GM18907 (cell line): ENCODE results near the gene COL3A1.

Experiments
- ATAC-seq: cut with Tn5 transposase; IDR thresholded peaks from one replicate; pipeline ENCODE4 v1.9.1; 2021; ENCODE audit warnings: mild to moderate bottlenecking, moderate library complexity; ENCODE audit not compliant: unreplicated experiment

Gene COL3A1

DNA sequence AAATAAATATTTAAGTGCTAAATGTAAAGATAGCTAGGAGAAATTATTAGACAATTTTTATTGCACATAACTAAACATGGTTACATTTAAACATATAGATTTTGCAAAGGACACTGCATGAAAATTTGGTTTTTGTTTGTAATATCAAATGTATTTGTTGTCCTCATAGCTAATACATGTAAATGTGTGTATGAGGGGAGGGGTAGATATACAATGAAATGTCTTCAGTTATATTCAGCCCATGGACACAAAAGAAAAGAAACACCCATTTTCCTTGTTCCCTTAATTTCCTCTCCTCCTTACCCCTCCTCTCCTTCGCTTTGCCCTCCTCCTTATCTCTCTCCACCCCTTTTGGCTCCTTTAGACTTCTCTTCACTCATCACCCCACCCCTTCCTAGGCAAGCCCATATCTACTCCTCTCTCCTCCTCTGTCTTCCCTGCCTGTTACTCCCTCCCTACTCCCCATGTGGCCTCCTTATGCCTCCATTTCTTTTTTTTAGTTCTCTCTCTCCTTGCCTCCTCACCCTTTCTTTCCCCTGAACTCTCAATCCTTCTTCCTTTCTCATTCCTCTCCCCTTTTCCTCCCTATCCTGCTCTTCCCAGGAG, 1.4 kb downstream of the COL3A1 start:
- no peak for ATAC-seq

DNA sequence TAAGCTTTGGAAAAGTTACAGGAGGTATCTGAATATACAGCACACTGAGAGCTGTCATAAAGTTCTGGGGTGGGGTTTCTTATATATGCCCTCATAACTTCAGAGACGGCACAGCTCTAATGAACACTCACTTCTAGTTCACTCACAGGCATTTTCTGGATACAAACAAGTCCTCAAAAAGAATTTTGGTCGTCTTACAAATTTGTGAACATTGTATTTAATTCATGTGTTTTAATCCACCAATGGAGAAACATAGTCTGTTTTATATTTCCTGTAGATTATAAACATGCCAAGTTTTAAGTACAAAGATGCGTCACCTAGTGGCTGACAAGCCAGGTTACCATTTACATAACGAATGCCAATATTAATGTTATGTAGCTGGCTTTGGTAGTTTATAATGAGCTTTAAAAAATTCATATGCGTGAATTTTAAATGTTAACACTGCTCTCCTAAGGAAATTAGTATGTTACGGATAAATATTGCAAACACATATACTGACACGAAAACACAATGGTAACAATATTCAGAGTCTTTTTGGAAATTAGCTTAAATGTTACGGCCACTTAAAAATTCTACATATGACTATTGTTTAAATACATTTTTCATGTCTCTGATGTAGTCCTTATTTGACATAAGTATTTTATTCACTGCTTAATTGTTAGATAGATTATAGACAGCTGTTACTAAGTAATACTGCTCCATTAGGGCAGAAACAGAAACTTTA, 2.5 kb downstream of the COL3A1 start:
- no peak for ATAC-seq

DNA sequence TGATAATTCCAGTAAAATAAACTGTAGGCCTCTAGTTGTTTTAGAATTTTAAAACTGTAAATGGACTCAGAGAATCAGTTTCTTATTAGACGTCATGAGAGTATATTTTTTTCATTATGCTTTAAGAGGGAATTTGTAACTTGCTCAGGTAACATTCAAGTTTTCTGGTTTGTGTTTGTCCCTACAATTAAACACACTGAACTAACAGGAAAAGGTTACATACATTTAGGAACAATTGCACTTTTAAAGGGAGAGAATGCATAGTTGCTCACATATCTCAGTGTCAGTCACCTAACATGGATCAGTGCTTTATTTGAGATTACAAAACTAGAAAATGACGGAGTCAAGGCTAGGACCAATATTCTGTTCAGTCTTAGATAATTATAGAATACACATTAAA, 3.1 kb downstream of the COL3A1 start:
- no peak for ATAC-seq

DNA sequence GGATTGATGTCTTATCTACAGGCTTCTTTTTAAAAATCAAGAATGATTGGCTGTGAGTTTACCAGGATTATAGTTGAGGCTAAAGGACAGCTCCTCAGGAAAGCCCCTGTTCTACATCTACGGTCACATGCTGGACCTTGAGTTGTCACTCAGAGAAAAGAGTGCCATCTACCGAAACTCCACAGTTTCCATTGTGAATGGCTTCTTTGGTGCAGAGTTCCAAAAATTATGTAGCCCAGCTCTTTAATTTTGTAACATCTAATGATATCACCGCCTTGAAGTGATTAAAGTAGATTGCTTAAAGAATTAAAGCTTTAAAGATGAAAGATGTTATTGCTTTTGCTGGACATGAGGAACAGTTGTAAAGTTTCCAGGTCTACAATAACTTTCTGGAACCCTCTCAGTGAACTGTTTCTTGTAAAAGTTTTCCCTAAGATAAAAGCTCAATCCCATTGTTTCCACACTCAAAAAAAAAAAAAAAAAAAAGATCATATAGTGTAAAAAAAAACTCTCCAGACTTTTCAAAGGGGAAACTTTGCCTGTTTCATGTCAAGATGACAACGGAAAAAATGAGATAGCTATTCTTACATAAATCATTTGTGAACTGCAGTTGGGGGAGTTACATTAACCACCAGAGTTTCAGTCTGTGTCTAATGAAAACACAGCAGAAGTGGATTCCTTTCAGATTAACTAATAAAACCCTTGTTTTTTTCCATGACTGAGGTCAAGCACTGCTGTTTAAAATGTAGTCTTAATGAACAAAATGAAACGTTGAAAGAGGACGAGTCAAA, 4.3 kb downstream of the COL3A1 start:
- ATAC-seq: peak; percentile 94

DNA sequence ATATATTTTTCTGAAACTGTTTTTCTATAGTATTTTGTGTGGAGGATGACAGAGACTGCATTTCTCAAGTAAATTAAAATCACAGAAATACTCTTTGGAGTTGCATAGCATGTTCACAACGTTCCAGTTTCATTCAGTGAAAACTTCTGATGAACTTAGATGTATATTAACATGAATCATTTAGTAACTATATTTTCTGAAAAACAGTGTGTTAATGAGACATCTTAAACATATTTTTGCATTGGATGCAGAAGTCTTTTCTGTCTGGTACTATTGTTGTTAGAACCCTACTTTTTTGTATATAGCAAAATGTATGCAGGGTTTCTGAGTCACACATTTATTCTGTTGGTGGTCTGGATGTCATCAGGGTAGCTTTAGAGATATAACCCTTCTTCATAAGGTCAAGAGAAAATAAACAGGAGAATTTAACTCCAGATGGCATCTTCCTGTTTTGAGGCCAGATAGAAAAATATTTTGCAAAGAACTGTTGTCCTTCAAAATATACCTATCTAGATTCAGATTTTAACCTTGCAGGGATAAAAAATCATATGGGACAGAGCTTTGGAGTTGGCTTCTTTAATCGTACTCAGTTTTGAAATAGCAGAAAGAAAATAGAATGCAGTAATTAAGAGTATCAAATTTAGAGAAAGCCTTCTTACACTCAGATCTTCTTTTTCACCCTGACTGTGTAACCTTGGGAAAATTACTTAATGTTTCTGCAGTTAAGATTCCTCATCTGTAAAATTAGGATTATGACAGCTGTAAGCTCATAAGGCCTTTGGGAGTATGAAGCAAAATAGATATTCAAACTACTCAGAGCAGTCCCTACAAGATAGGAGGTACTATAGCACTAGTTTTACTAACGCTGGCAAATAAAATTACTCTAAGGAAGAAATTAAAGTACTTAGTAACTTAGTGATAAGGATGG, 5.3 kb downstream of the COL3A1 start:
- ATAC-seq: peak; percentile 20

DNA sequence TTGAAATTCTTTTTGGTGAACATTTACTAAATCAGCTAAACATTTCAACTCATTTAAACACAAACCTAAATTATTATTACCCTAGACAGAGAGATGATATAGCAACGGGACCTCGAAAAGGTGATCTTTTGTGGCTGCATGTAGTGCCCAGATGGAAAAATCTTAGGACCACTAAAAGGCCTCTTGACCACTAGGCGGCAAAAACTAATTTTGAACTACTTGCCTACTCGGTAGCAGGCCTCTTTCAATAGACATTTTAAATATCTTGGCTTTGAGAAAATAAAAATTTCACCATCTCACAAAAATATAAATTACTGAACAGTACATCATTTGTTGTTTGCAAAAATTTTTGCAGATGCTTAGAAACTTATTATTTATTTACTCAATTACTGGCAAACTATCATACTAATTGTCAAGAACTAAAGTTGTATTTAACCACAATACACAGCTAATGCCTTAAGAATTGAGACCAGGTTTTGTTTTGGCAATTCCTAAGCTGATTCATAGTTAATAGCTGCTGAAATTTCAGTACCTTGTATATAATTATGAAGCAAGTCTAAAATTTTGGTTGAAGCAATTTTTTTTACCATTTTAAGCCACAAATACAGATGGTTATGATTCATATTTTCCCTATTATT, 9.4 kb downstream of the COL3A1 start:
- ATAC-seq: no peak

DNA sequence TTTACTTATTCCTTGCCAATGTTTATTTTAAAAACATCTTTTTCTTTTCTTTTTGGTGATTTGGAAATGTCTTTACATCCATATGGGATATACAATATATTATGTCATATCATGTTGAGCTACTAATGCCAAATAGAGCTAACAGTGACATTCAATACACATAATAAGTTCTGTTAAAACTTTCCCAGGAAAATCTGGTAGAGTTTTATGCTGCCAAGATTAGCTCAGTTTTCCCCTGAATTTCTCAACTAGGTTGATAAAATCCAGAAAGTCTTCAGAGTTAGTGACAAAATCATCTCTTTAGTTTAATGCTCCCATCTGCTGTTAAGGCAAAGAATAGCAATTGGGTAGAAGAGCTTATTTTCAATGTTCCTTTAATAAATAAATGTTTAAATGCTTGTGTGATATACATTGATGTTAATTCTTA, 9.9 kb downstream of the COL3A1 start:
- ATAC-seq: no peak

DNA sequence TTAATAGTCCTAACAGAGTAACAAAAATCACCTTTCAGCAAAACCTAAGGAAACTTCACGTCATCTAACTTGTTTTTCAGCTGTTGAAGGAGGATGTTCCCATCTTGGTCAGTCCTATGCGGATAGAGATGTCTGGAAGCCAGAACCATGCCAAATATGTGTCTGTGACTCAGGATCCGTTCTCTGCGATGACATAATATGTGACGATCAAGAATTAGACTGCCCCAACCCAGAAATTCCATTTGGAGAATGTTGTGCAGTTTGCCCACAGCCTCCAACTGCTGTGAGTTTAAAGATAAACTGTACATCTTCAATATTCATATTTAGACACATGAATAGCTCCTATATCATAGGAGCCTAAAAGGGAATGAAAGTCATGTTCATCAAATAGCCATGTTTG, 10.5 kb downstream of the COL3A1 start:
- ATAC-seq: no peak

DNA sequence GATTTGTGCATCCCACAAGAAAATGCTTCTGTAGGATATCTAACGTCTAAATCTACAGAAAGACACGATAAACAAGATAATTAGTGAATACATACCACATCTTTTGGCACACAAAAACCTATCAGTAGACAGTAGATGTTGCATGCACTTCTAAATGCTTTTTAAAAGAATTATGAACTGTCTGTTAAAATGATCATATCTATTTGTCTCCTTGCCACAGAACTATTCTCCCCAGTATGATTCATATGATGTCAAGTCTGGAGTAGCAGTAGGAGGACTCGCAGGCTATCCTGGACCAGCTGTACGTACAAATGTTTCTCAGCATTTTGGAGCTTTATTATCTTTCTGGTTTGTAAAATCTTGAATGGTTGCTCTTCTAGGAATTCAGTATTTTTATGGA, 12.7 kb downstream of the COL3A1 start:
- ATAC-seq: no peak

DNA sequence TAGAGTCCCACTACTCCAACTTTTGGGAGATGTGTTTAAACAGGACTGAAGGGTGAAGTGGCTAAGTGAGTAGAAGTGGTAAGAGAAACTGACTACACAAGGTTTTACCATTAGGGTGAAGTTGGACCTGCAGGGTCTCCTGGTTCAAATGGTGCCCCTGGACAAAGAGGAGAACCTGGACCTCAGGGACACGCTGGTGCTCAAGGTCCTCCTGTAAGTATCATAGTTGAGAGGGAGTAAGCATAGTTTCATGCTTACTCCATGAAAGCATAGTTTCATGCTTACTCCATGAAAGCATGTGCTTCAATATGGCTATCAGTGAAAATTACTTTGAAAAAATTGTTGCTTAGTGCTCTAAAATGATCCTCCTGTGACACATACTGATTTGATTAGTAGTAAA, 19.1 kb downstream of the COL3A1 start:
- ATAC-seq: no peak

DNA sequence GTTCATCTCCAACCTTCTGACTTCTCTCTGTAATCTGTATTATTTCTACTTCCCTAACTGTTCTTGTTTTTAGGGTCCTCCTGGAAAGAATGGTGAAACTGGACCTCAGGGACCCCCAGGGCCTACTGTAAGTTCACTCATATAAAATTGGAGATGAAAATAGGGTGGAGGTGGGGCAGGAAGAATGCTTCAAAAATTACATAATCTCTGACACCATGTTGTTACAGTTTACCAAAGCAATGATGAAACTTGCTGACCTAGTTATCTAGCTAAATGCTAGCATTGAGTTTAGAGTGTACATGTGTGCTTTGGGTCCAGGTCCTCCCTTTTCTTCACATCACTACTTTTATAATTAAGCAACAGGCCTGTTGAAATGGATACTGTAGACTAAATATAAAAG, 23.1 kb downstream of the COL3A1 start:
- ATAC-seq: no peak

DNA sequence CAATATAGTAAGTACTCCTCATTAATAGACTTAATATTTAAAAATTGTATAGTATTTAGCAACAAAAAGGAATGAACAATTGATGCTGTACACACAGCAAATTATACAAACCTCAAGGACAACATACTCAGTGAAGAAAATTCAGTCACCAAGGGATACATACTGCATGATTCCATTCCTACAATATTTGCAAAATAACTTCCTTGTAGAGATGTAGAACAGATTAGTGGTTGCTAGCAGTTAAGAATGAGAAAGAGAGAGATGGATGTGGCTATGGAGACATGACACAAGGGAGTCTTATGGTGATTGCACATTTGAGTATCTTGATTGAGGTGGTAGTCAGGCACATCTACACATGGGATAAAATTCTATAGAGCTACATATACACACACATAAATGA, 26.0 kb downstream of the COL3A1 start:
- no peak for ATAC-seq

DNA sequence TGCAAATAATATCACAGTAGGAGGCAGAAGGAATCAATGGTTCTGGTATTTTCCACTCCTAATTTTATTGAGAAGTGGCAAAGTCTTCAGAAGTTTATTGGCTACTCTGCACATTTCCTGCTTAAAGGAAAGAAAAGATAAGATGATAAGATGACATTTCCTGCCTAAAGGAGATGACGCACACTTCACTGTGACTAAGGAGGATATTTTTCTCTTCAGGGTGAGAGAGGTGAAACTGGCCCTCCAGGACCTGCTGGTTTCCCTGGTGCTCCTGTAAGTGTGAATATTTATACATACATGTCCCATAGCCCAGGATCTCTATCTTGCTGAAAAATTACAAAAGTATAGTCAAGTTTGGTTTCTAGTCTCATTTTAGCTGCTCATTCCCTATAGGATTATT, 27.9 kb downstream of the COL3A1 start:
- no peak for ATAC-seq

DNA sequence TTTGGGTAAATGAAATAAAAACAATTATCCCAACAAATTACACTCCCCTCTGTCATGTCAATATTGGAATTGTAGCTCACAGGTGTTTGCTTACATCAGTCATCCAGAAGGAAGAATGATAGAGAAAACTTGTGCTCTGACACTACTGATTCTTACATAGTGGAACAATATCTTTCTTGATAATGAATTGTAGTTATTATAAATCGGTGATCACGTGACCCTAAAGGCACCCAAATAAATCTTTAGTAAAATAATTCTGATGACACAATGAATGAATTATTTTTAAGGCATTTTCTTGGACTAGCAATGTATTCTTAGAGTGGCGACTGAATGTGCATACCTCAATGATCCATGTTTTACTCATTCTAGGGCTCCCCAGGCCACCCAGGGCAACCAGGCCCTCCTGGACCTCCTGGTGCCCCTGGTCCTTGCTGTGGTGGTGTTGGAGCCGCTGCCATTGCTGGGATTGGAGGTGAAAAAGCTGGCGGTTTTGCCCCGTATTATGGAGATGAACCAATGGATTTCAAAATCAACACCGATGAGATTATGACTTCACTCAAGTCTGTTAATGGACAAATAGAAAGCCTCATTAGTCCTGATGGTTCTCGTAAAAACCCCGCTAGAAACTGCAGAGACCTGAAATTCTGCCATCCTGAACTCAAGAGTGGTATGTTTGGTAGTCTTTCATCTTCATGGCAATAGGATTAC, 34.5 kb downstream of the COL3A1 start:
- no peak for ATAC-seq

DNA sequence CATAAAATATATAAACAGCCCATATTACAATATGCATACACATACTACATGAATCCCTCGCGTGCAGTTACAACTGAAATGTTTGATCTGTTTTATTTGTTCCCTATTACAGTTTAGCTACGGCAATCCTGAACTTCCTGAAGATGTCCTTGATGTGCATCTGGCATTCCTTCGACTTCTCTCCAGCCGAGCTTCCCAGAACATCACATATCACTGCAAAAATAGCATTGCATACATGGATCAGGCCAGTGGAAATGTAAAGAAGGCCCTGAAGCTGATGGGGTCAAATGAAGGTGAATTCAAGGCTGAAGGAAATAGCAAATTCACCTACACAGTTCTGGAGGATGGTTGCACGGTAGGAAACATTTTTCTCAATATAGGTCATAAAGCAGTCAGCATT, 36.4 kb downstream of the COL3A1 start:
- ATAC-seq: no peak

DNA sequence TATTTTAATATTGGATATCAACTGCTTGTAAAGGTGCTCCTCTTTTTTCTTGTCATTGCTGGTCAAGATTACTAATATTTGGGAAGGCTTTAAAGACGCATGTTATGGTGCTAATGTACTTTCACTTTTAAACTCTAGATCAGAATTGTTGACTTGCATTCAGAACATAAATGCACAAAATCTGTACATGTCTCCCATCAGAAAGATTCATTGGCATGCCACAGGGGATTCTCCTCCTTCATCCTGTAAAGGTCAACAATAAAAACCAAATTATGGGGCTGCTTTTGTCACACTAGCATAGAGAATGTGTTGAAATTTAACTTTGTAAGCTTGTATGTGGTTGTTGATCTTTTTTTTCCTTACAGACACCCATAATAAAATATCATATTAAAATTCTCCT, 38.2 kb downstream of the COL3A1 start:
- no peak for ATAC-seq

DNA sequence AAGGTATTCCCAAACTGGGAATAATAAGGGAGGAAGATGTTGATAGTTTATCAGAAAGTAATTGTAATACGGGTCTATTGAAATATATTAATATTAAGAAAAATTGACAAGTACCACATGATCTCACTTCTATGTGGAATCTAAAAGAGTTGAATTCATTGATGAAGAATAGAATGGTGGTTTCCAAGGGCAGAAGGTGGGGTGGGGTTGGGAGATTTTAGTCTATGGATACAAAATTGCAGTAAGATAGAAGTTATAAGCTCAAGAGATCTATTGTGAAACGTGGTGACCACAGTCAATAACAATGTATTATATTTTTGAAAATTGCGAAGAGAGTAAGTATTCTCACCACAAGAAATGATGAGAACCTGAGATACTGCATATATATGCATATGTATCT, 38.9 kb downstream of the COL3A1 start:
- no peak for ATAC-seq

DNA sequence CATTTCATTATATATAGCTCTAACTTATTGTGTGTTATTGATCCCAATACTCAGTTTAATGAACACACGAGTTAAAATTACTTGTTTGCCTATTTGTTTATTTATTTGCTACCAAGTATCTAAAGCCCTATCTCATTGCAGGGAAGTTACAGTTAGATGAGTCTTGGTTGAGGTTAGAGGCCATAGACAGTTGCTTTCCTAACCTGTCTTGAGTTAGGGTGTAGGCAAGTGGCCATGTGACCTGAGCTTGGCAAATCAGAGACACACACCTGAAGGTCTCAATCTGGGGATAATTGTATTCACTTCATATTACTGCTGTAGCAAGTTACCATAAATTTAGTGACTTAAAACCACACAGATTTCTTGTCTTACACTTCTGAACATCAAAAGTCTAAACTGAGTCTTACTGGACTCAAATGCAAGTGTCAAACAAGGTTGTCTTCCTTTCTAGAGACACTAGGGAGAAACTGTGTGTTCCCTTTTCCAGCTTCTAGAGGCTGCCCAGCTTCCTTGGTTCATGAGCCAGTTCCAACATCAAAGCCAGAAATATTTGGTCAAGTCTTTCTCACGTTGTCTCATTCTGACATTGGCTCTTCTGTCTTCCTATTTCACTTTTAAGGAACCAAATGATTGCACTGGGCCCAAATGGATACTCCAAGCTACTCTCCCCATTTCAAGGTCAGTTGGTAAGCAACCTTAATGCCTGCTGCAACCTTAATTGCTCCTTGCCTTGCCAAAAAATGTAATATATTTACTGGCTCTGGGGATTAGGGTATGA, 39.7 kb downstream of the COL3A1 start:
- ATAC-seq: no peak

DNA sequence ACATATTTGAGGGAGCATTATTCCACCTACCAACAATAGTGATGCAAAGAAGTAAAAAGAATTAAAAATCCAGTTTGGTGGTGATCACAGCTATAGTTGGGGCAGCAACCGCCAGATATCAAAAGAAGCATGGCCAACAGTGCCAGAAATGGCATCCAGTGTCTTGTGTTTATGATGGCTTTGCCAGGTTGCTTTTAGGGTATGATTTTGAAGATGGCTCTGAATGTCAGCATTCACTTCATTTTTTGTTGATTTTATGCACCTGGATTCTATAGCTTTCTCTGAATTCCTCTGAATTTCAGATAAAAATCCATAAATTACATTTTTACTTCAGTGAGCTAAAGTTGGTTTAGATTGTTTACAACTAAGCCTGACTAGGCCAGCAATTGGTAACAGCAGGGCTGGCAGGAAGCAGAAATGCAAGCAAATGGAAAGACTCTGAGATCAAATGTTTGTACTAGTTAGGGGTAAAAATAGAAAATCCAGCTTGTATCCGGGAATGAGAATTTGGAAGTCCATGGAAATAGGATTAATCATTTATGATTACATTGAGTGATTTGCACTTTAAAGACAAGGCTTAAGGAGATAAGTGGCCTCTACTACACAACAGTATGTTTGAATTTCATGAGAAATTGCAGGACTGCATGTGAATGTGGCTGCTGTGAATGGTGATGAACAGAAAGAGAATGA, 40.4 kb downstream of the COL3A1 start:
- ATAC-seq: no peak
